ENCODE data around the gene CCHCR1. TPM values are rescaled to one million over a fixed set of nuclear protein-coding genes. Genes with fewer than 3 reads are reported as not detected.

The CCHCR1 gene
- total RNA-seq, 1 donor: 14.7 TPM

DNA sequence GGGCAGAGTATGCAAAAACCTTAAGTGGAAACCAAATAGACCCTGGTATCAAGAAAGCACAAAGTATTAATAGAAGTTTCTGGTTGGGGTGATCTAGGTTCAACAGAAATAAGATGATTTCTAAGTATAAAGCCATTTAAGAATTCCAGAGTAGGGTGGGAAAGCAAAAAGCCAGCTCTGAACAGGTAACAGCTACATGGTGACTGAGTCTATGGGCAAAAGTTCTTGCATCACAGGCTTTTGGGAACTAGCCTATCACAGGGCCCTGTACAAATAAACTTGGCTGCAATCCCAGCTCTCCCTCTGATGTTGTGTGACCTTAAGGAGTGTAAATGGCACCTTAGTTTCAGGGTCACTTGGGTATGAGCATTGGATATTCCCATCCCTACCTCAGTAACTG lies 6.3 kb upstream of the CCHCR1 start:
- peak; percentile 18 for DNase-seq (ENCODE audit: low read depth)
- TF ChIP-seq, protein P1, sequence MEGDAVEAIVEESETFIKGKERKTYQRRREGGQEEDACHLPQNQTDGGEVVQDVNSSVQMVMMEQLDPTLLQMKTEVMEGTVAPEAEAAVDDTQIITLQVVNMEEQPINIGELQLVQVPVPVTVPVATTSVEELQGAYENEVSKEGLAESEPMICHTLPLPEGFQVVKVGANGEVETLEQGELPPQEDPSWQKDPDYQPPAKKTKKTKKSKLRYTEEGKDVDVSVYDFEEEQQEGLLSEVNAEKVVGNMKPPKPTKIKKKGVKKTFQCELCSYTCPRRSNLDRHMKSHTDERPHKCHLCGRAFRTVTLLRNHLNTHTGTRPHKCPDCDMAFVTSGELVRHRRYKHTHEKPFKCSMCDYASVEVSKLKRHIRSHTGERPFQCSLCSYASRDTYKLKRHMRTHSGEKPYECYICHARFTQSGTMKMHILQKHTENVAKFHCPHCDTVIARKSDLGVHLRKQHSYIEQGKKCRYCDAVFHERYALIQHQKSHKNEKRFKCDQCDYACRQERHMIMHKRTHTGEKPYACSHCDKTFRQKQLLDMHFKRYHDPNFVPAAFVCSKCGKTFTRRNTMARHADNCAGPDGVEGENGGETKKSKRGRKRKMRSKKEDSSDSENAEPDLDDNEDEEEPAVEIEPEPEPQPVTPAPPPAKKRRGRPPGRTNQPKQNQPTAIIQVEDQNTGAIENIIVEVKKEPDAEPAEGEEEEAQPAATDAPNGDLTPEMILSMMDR (IDR thresholded peaks at IDR 0.05; ENCODE audit: insufficient read depth, low read depth, low read length): no peak
- H3K4me3 ChIP-seq (ENCODE audit: low read depth, low read length): no peak overlapping the region

DNA sequence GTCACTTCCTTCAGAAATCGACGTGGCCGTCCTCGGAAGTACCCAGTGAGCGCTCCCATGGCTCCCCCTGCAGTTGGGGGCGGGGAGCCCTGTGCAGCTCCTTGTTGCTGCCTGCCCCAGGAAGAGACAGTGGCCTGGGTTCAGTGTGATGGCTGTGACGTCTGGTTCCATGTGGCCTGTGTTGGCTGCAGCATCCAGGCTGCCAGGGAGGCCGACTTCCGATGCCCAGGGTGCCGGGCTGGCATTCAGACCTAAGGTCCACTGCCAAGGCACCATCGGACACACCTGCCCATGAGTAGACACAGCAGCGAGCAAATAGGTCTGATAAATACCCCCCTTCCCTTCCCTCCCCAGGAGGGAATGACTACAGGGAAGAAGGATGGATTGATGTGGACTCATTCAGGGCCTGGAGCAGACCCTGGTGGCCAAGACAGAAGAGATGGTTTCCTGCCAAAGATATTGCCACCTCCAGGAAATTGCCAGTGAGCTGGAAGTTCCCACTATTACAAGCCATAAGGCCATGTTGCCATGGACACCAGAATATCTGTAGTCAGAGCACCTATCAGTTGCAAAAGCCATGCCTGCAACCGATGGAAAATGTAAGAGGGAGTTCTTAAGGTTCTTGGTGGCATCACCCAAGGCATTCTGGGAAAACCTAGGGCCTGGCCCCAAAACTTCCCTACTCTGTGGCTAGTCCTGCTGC lies 5.0 kb upstream of the CCHCR1 start:
- DNase-seq (ENCODE audit: low read depth): no peak
- TF ChIP-seq, protein P1 (IDR thresholded peaks at IDR 0.05; ENCODE audit: insufficient read depth, low read depth, low read length): no peak
- H3K4me3 ChIP-seq (ENCODE audit: low read depth, low read length): no peak overlapping the region

DNA sequence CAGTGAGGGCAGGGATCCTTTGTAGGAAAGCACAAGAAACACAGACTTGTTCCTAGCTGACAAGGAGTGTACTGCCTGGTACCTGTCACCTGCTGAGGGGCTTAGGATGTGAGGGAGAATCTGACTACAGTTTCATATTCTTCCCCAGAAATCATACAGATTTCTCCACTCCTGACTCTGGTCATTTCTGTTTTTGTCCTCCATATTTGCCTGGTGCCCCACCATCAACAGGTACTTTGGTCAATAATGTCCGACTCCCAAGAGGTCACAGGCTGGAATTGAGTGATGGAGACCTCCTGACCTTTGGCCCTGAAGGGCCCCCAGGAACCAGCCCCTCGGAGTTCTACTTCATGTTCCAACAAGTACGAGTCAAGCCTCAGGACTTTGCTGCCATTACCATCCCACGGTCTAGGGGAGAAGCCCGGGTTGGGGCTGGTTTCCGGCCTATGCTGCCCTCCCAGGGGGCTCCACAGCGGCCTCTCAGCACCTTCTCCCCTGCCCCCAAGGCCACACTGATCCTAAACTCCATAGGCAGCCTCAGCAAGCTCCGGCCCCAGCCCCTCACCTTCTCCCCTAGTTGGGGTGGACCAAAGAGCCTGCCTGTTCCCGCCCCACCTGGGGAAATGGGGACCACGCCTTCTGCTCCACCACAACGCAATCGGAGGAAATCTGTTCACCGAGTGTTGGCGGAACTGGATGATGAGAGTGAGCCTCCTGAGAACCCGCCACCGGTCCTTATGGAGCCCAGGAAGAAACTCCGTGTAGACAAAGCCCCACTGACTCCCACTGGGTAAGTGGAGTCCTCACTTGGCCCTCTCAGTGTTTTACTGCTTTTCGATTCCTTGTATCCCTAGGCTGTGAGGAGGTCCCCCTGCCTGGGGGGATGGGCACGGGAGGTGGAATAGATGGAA lies 3.9 kb upstream of the CCHCR1 start:
- TF ChIP-seq, protein P1 (IDR thresholded peaks at IDR 0.05; ENCODE audit: insufficient read depth, low read depth, low read length): no peak

DNA sequence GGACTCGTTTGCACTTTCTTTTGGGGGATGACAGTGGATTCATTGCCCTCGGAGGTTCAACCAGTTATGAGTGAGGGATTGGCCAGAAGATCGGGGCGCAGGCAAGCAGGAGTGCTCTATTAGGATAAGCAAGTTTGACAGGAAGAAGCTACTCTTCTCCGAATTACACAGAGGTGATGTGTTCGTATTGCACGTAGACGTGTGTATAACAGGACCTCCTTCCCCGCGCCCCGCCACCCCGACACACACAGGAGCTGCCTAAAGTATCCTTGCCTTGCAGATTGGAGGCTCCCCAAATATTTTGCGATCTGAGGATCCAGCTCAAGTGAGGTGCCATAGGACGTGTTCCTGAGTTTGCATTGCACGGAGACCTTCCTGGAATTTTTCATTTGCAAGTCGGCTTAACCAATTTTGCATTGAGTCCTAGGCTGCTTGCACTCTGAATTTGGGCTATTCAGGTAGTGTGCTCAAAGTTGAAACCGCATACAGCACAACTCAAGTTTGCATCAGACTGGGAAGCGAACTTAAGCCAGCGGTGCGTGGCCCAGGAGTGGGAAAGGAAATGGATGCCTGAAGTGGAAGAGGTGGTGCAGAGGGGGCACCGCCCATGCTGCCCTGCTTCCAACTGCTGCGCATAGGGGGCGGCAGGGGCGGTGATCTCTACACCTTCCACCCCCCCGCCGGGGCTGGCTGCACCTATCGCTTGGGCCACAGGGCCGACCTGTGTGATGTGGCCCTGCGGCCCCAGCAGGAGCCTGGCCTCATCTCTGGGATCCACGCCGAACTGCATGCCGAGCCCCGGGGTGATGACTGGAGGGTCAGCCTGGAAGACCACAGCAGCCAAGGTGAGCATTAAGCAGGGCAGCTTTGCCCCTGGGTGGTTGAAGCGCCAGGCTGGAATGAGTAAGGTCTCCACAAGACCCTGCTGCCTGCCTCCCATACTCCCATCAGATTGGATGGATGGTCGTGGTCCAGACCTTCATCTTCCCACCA lies 1.6 kb upstream of the CCHCR1 start:
- DNase-seq (ENCODE audit: low read depth): peak; percentile 11
- H3K4me3 ChIP-seq (ENCODE audit: low read depth, low read length): peak overlapping the region; percentile 79
- TF ChIP-seq, protein P1 (IDR thresholded peaks at IDR 0.05; ENCODE audit: insufficient read depth, low read depth, low read length): peak; percentile 14

More for the DNA sequence above, 3.9 kb upstream of the CCHCR1 start:
- H3K4me3 ChIP-seq (ENCODE audit: low read depth, low read length): no peak overlapping the region
- no peak for DNase-seq (ENCODE audit: low read depth)

DNA sequence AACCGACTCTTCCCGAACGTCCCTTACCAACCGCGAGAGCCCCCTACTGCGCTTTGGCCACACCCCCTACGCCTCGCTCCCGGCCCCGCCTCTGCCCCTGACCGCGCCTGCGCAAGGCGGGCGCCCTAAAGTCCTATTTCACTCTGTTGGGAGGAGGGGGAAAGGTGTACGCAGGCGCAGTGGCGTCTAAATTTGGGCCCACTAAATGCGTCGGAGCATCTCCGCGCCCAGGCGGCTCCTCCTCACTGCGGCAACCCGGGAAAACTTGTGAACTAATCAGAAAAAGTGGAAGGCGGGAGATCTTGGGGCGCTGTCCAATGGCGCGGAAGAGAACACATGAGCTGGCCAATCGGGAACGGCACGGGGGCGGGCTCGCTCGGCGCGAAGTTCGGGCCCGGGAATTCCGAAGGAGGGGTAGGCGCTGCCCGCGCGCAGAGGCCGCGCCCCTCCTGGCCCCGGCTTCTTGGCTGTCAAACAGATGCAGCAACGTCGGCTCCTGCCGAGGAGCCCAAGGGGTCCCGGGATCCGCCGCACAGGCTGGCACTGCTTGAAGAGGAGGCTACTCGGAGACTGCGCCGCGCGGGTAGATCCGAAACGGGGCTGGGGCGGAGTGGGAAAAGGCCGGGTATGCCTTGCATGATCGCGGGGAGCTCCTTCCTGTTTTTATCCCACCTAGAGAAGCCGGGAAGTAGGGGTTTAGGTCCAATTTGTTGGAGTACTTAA lies 699 bp upstream of the CCHCR1 start, which contains the start of gene TCF19:
Gene TCF19 (plus strand): TSS at position 450 of the 723 bp plus-strand sequence. CDS start 881 bp downstream, outside the sequence.
- peak within 1 kb of the TSS; percentile 79 for H3K4me3 ChIP-seq (ENCODE audit: low read depth, low read length)
- DNase-seq (ENCODE audit: low read depth): peak; percentile 99
- TF ChIP-seq, protein P1 (IDR thresholded peaks at IDR 0.05; ENCODE audit: insufficient read depth, low read depth, low read length): no peak
